Breast epithelium (tissue), 4 donors: ENCODE measurements around the gene ZNF507. TPM values are rescaled to one million over a fixed set of nuclear protein-coding genes. Genes with fewer than 3 reads are reported as not detected.

ENCODE experiments used
- DNase-seq, 2 donors: peaks; one replicate each; pipeline ENCODE4 v3.0.0-alpha.2; 2019; ENCODE audit warnings: low spot score in 2 of 2
- H3K27ac ChIP-seq, 2 donors: fragments of 200-600 bp; sonication (generic) in 1 of 2; one replicate each; pipeline ENCODE4 v1.5.1; 2016 to 2019; ENCODE audit warnings: mild to moderate bottlenecking in 1 of 2
- H3K27me3 ChIP-seq, 2 donors: fragments of 200-600 bp; sonication (generic) in 1 of 2; one replicate each; pipeline versions ENCODE4 v1.5.1 to v1.6.0; 2017 to 2019; ENCODE audit warnings: control low read depth in 1 of 2, mild to moderate bottlenecking in 1 of 2
- H3K36me3 ChIP-seq: fragments of 200-600 bp; one replicate; pipeline ENCODE4 v1.5.1; 2019
- H3K4me1 ChIP-seq, 2 donors: fragments of 200-600 bp; sonication (generic); one replicate each; pipeline ENCODE4 v1.5.1; 2016 to 2019; ENCODE audit warnings: control low read depth in 1 of 2
- H3K4me3 ChIP-seq, 3 donors: fragments of 200-600 bp; sonication (generic); 1 replicate in 2 of 3; 2 replicates in 1 of 3; pipeline ENCODE4 v1.5.1; 2016 to 2019; ENCODE audit warnings: mild to moderate bottlenecking in 3 of 3, moderate library complexity in 2 of 3
- H3K9me3 ChIP-seq, 2 donors: fragments of 200-600 bp; sonication (generic) in 1 of 2; one replicate each; pipeline ENCODE4 v1.5.1; 2016 to 2019; ENCODE audit warnings: control low read depth in 1 of 2
- CTCF ChIP-seq, 3 donors: fragments of 450-650 bp; IDR thresholded peaks; one replicate each; pipeline ENCODE4 v1.5.1; 2016 to 2017; ENCODE audit warnings: antibody characterized with exemption in 3 of 3, mild to moderate bottlenecking in 3 of 3, moderate library complexity in 3 of 3
- POLR2A ChIP-seq: fragments of 450-650 bp; IDR thresholded peaks from one replicate; pipeline ENCODE4 v1.6.1; 2016; ENCODE audit warnings: antibody characterized with exemption, mild to moderate bottlenecking, moderate library complexity
- POLR2AphosphoS5 ChIP-seq, 3 donors: sonication (generic); formaldehyde crosslinking; IDR thresholded peaks; one replicate each; pipeline ENCODE4 v1.6.1; 2017; ENCODE audit warnings: antibody characterized with exemption in 3 of 3
- intact Hi-C: fragments of 100-400 bp; cut with DNase I; formaldehyde crosslinking; loops from one replicate; pipeline ENCODE4 v1.15.1; 2023; ENCODE audit warnings: low total_unique reads
- total RNA-seq, 3 donors: library from RNA; depleted of rRNA; stranded (reverse); fragments of >200 nt; gene quantifications; one replicate each; pipeline ENCODE4 v1.1.0, GENCODE V29; 2016

ZNF507 gene
- total RNA-seq, 3 donors from 2014 or later, result 19.2 to 32.1 (median 27.5) TPM

- DNase-seq, result no peak
- no peak overlapping the region for H3K4me3 ChIP-seq
- TF ChIP-seq CTCF (IDR thresholded peaks at IDR 0.05) (no peak), POLR2A (no peak), POLR2AphosphoS5 (IDR thresholded peaks at IDR 0.05) (no peak)
- peaks cover 5% of the 10 kb centered on the region for H3K36me3 ChIP-seq
- H3K9me3 ChIP-seq, result no peaks in the 10 kb centered on the region
- H3K27ac ChIP-seq, result peak overlapping the region in 1 of 2 donors; percentile 67
- H3K27me3 ChIP-seq, result no peaks in the 10 kb centered on the region
- no peaks in the 10 kb centered on the region for H3K4me1 ChIP-seq
- intact Hi-C loops, result no loop called here
Measured at GRCh38 chr19:32388393-32388855, 43.0 kb downstream of the ZNF507 start.

- TF ChIP-seq CTCF (IDR thresholded peaks at IDR 0.05), result no peak
- TF ChIP-seq POLR2AphosphoS5 (IDR thresholded peaks at IDR 0.05), result no peak
- TF ChIP-seq POLR2A, result no peak
- no peaks in the 10 kb centered on the region for H3K36me3 ChIP-seq
- no peaks in the 10 kb centered on the region for H3K9me3 ChIP-seq
- H3K4me3 ChIP-seq, result no peak overlapping the region
- H3K27ac ChIP-seq, result no peak overlapping the region
- DNase-seq, result no peak
- H3K4me1 ChIP-seq, result no peaks in the 10 kb centered on the region
- no peaks in the 10 kb centered on the region for H3K27me3 ChIP-seq
- intact Hi-C loops, result no loop called here
Measured at GRCh38 chr19:32392901-32393300, 47.5 kb downstream of the ZNF507 start.

GRCh38 chr19:32396046-32396652 is 50.7 kb downstream of the ZNF507 start:
- H3K9me3 ChIP-seq, result no peaks in the 10 kb centered on the region
- no peaks in the 10 kb centered on the region for H3K27me3 ChIP-seq
- no peak overlapping the region for H3K27ac ChIP-seq
- no peak for DNase-seq
- intact Hi-C loops, result no loop called here
- no peaks in the 10 kb centered on the region for H3K36me3 ChIP-seq
- no peaks in the 10 kb centered on the region for H3K4me1 ChIP-seq
- TF ChIP-seq POLR2A (no peak), POLR2AphosphoS5 (IDR thresholded peaks at IDR 0.05) (no peak)
- no peak overlapping the region for H3K4me3 ChIP-seq

- H3K4me3 ChIP-seq, result no peak overlapping the region
- H3K9me3 ChIP-seq, result no peaks in the 10 kb centered on the region
- no peaks in the 10 kb centered on the region for H3K36me3 ChIP-seq
- no peak for DNase-seq
- intact Hi-C loops, result no loop called here
- no peak overlapping the region for H3K27ac ChIP-seq
- H3K4me1 ChIP-seq, result no peaks in the 10 kb centered on the region
- TF ChIP-seq CTCF (IDR thresholded peaks at IDR 0.05) (no peak), POLR2A (no peak), POLR2AphosphoS5 (IDR thresholded peaks at IDR 0.05) (no peak)
- H3K27me3 ChIP-seq, result no peaks in the 10 kb centered on the region
Measured at GRCh38 chr19:32397671-32398101, 52.3 kb downstream of the ZNF507 start.

- Histone ChIP-seq H3K36me3 (no peaks in the 10 kb centered on the region), H3K27ac (no peak overlapping the region), H3K4me3 (no peak overlapping the region), H3K27me3 (no peaks in the 10 kb centered on the region), H3K9me3 (no peaks in the 10 kb centered on the region), H3K4me1 (no peaks in the 10 kb centered on the region)
- DNase-seq, result no peak
- intact Hi-C loops, result no loop called here
- TF ChIP-seq CTCF (IDR thresholded peaks at IDR 0.05) (no peak), POLR2AphosphoS5 (IDR thresholded peaks at IDR 0.05) (no peak)
Measured at GRCh38 chr19:32401992-32402391, 56.6 kb downstream of the ZNF507 start.
